Sigmoid colon (tissue), 4 donors: ENCODE measurements around the gene MOCOS.

Experiments
- CTCF ChIP-seq, 4 experiments: fragments of 450-650 bp in 3 of 4; fragments of 200-600 bp in 1 of 4; IDR thresholded peaks; one replicate each; pipeline ENCODE4 v1.5.1; 2016 to 2019; ENCODE audit warnings: antibody characterized with exemption in 4 of 4, mild to moderate bottlenecking in 3 of 4, moderate library complexity in 2 of 4
- POLR2A ChIP-seq, 2 donors: fragments of 450-650 bp; IDR thresholded peaks; one replicate each; pipeline ENCODE4 v1.6.1; 2016; ENCODE audit warnings: antibody characterized with exemption in 2 of 2, mild to moderate bottlenecking in 2 of 2, moderate library complexity in 2 of 2
- POLR2AphosphoS5 ChIP-seq, 4 donors: sonication (generic); formaldehyde crosslinking; IDR thresholded peaks; one replicate each; pipeline ENCODE4 v1.6.1; 2017; ENCODE audit warnings: antibody characterized with exemption in 4 of 4

- no peak for TF ChIP-seq CTCF (IDR thresholded peaks at IDR 0.05)
- TF ChIP-seq POLR2AphosphoS5 (IDR thresholded peaks at IDR 0.05), result no peak
- TF ChIP-seq POLR2A (IDR thresholded peaks at IDR 0.05), result no peak
Observed at GRCh38 chr18:36269157-36269556, 81.9 kb downstream of the MOCOS start.
